ENCODE measurements around the gene SEC14L5. TPM values are rescaled to one million over a fixed set of nuclear protein-coding genes. Genes with fewer than 3 reads are reported as not detected.

SEC14L5 gene
- total RNA-seq, 1 donor from 2014 or later: under 0.01 TPM

DNA sequence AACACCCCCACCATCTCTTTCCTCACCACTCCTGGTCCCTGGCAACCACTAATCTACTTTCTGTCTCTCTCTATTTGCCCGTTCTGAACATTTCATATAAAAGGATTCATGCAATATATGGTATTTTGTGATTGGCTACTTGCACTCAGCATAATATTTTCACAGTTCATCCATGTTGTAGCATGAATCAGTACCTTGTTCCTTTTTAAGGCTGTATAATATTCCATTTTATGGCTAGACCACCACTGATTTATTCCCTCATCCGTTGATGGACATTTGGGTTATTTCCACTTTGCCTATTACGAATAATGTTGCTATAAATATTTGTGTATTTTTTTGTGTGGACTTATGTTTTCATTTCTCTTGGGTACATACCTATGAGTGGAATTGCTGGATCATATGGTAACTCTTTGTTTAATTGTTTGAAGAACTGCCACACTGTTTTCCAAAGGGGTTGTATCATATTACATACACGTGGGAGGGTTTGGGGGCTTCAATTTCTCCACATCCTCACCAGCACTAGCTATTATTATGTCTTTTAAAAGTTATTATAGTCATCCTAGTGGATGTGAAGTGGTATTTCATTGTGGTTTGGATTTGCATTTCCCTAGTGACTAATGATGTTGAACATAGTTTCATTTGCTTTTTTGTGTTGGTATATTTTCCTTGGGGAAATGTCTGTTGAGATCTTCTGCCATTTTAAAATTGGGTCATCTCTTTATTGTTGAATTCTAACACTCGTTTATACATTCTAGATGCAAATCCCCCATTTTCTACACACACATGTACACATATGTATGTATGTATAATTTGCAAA, 26.3 kb downstream of the SEC14L5 start:
- no peak for DNase-seq (ENCODE audit: low read depth in 2 of 2)

DNA sequence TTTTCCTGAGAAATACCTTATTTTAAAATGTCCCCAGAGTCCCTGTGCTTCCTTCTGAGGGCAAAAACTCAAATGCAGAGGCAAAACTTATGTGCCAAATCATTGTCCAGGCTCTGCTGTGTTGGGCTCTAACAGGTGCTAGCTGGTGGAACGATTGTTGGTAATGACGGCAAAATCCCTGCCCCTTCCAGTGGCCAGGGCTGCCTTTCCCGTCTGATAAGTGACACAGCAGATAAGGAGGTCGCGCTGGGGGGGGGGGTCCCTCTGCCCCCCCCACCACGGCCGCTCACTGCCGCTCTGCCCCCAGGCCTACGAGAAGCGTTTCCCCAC, 29.1 kb downstream of the SEC14L5 start:
- DNase-seq (ENCODE audit: low read depth in 2 of 2): no peak

DNA sequence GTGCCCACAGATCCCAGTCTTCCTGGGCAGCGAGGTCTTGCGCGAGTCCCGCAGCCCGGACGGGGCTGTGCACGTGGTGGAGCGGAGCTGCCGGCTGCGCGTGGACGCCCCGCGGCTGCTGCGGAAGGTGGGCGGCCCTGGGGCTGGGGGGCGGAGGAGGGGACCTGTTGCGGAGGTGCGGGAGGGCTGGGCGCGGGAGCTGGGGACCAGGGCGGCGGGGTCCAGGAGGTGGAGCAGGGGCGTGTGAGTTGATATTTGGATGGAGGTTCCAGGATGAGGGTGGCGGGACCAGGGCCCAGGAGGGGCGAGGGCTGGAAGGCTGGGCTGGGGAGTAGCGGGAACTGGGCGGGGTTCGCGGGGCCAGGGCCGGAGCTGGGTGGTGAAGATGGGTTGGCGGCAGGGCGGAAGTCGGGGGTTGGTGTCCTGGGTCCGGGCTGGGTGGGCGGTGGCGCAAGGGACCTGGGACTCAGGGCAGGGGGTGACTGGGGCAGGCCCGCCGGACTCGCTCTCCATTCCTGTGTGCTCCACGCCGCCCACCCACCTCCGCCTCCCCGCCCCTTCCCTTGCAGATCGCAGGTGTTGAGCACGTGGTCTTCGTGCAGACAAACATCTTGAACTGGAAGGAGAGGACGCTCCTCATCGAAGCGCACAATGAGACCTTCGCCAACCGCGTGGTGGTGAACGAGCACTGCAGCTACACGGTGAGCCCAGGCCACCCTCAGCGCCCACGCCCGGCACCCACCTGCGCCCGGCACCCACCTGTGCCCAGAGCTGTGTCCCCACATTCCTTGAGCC, 29.6 kb downstream of the SEC14L5 start:
- no peak for DNase-seq (ENCODE audit: low read depth in 2 of 2)

DNA sequence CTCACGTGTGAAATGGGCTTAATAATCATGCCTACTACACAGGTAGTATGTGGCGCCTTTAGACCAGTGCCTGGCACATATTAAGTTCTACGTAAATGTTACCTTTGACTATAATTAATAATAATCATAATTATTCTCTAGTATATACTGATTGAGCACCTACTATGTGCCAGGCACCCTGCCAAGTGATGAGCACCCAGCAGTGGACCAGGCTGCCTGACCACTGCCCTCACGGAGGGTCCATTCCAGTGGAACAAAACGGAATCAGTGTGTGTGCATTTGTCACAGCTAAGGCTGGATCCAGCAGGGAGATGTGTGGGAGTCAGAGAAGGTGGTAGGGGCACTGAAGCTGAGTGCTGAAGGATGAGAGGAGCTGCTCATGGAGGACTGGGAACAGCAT, 30.5 kb downstream of the SEC14L5 start:
- no peak for DNase-seq (ENCODE audit: low read depth in 2 of 2)

DNA sequence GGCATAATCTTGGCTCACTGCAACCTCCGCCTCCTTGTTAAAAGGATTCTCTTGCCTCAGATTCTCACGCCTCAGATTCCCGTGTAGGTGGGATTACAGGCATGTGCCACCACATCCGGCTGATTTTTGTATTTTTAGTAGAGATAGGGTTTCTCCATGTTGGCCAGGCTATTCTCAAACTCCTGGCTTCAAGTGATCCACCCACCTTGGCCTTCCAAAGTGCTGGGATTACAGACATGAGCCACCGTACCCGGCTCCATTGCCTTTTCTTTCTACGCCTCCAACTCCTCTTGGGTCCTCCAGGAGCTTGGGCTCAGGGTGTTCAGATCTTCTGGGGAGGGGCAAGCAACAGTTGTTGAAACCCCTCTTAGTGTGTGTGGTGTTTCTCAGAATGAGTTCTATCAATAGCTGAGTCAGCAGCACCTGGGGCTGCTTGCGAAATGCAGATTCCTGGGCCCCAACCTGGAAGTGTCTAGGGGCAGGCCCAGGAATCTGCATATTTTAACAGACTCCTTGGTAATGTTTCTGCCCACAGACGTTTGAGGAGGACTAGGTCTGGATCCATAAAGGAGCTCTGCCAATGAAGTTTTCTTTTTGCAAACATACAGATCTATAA, 31.4 kb downstream of the SEC14L5 start:
- DNase-seq (ENCODE audit: low read depth in 2 of 2): no peak

DNA sequence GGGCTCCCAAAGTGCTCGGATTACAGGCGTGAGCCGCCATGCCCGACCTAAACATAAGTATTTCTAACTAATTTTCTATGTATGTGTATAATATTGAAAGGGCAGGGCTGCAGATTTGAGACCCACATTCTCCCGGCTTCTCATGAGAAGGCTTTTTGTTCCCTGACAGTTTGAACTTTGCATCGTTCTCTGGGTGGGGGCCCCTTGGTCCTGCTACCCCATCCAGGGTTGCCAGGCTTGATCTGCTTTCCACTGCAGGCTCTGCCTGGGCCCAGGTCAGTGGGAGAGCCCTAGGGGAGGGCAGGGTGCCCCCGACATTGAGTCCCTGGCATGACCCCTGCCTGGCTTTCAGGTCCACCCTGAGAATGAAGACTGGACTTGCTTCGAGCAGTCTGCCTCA, 32.3 kb downstream of the SEC14L5 start:
- no peak for DNase-seq (ENCODE audit: low read depth in 2 of 2)

DNA sequence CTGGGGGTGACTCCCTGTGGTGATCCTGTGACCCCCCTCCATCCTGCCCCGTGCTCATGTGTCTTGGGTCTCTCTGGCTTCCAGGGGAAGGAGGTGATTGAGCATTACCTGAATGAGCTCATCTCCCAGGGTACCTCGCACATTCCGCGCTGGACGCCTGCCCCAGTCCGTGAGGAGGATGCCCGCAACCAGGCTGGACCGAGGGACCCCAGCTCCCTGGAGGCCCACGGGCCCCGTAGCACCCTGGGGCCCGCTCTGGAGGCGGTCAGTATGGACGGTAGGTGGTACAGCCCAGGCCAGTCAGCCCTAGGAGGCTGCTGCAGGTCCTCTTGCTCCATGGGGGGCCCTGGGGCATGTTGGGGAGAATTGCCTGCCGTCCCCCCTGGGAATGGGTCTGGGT, 33.6 kb downstream of the SEC14L5 start:
- DNase-seq (ENCODE audit: low read depth in 2 of 2): no peak

DNA sequence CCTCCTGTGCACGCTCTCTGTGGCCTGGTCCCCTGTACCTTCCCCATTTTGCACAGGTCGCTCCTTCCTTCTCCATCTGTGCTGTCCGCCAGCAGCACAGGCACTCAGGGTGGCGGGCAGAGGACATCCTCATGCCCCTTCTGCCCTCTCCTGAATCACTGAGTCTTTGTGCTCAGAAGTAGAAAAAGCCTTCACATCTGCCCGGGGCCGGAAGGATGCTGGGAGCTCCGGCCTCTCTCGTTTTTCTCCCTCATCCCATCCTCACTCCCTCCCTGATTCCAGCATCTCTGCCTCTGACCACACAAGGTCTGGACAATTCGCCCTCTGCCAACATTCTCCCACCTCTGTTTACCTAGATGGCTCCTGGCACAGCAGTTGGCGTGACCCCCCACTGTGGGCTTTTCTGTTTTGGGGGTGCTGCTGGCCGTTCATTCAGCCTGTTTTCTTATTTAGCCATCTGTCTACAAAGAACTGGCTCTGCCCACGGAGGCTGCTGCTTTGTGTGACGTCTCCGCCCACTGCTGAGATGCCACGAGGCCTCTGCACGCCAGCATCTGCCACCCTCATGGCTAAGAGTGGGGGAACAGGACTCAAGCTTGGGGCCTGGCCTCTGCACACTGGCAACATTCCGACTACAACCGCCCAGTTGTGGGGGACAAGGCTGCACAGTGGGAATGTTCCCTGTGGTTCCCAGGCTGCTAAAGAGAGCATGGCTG, 36.7 kb downstream of the SEC14L5 start:
- no peak for DNase-seq (ENCODE audit: low read depth in 2 of 2)

DNA sequence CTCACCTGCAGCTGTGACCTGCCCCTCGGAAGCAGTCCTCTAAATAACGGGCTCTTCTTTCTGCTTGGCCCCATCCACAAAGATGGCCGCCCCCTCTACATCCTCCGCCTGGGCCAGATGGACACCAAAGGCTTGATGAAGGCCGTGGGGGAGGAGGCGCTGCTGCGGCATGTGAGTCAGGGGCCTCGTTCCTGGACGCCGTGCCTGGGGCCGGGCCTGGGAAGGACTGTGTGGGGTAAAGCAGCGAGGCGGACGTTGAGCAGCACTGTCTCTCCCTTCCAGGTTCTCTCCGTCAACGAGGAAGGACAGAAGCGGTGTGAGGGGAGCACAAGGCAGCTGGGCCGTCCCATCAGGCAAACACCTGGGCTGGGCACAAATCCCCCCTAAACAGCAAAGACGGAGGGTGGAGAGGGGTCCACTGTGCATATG, 42.5 kb downstream of the SEC14L5 start:
- DNase-seq (ENCODE audit: low read depth in 2 of 2): no peak

DNA sequence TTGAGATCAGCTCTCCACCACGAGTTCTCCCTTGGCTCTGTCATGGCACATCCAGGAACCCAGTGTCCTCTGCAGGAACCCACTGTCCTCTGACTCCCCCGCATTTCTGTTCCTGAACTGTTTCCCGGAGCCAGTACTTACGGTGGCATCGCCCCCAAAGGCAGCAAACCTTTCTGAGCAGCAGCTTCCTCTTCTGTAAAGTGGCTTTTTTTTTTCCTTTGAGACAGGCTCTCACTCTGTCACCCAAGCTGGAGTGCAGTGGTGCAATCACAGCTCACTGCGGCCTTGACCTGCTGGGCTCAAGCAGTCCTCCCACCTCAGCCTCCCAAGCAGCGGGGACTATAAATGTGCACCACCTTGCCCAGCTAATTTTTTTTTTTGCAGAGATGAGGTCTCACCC, 43.4 kb downstream of the SEC14L5 start:
- no peak for DNase-seq (ENCODE audit: low read depth in 2 of 2)

DNA sequence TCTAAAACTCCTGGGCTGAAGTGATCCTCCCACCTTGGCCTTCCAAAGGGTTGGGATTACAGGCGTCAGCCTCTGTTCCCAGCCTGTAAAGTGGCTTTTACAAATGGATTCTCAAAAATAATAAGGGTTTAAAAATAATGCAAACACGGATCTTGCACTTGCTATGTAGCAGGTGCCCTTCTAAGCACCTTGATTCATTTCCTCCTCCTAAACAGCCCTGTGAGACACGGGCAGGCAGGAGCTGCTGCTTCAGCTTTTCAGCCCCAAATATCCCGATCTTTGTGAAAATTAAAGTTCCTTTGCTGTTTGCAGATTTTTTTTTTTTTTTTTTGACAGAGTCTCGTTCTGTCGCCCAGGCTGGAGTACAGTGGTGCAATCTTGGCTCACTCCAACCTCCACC, 43.9 kb downstream of the SEC14L5 start:
- DNase-seq (ENCODE audit: low read depth in 2 of 2): no peak

DNA sequence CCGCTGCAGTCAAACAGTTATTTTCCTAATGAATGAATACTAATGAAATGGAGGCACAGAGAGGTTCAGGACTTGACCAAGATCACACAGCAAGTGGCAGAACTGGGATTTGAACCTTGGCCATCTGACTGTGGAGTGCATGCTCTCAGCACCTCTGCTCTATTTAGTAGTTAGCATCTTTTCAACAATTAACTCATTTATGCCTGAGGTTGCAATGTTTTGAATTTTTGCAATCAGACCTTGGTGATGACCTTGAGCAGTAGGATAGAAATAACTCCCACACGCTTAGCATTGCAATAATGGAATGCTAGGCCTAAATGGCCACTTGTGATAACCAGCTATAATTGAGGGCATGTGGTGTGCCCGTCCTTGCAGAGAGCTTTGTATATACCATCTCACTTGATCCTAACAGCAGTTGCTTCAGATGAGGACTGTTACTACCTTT, 44.6 kb downstream of the SEC14L5 start:
- no peak for DNase-seq (ENCODE audit: low read depth in 2 of 2)

DNA sequence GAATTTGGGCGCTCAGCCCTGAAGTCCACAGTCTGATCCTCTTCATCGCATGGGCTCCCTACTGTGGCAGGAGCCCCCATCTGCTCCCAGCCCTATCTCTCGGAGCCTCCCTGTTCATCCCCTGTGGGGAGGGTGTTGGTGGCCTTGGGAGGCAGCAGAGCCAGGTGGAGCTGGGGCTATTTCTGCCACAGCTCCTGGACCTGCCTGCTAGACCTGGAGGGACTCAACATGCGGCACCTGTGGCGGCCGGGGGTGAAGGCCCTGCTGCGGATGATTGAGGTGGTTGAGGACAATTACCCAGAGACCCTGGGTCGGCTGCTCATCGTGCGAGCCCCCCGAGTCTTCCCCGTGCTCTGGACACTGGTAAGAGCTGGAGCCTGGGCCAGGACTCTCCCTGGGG, 45.1 kb downstream of the SEC14L5 start:
- no peak for DNase-seq (ENCODE audit: low read depth in 2 of 2)

DNA sequence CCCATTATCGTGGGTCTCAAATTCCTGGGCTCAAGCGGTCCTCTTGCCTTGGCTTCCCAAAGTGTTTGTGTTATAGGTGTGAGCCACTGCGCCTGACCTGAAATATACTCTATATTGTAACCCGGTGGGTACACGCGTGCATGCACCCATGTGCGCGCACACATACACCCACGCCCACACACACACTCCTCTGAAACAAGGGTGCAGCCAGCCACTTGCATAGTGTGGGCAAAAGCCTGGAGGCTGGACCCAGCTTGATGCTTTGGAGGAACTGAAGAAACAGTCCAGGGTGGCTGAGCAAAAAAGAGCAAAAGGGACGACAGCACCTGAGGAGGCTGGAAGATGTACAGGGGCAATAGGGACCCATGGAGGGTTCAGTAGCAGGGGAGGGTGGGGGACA, 45.7 kb downstream of the SEC14L5 start:
- no peak for DNase-seq (ENCODE audit: low read depth in 2 of 2)

DNA sequence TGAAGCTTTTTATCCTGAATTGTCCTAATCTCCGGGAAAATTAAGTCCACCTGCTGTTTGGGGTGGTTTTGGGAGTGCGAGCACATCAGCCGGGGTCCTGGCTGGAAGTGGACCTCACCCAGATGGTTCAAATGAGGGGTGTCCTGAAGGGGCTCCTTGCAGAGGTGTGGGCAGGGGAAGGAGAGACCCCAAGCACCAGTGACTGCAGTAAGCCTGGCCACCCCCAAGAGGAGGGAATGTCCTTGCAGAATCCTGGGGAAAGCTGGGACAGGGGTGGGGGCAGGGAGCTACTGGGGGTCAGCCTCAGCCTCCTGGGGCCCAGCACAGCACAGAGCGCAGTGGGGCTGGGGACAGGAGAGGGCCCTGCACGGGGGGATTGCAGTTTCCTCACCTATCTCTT, 46.2 kb downstream of the SEC14L5 start:
- no peak for DNase-seq (ENCODE audit: low read depth in 2 of 2)

DNA sequence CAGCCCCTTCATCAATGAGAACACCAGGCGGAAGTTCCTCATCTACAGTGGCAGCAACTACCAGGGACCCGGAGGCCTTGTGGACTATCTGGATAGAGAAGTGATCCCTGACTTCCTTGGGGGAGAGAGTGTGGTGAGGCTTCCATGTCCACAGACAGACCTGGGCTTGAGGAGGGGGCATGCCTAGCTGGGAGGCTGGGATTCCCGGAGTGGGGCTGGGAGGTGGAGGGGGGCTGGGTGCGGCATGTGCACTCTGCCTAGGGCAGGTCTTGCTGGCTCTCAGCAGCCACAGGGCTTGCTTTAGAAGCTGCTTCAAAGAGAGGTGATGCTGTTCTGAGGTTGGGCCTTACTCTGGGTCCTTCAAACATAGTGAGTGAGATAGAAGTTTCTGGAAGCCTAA, 47.8 kb downstream of the SEC14L5 start:
- DNase-seq (ENCODE audit: low read depth in 2 of 2): no peak

DNA sequence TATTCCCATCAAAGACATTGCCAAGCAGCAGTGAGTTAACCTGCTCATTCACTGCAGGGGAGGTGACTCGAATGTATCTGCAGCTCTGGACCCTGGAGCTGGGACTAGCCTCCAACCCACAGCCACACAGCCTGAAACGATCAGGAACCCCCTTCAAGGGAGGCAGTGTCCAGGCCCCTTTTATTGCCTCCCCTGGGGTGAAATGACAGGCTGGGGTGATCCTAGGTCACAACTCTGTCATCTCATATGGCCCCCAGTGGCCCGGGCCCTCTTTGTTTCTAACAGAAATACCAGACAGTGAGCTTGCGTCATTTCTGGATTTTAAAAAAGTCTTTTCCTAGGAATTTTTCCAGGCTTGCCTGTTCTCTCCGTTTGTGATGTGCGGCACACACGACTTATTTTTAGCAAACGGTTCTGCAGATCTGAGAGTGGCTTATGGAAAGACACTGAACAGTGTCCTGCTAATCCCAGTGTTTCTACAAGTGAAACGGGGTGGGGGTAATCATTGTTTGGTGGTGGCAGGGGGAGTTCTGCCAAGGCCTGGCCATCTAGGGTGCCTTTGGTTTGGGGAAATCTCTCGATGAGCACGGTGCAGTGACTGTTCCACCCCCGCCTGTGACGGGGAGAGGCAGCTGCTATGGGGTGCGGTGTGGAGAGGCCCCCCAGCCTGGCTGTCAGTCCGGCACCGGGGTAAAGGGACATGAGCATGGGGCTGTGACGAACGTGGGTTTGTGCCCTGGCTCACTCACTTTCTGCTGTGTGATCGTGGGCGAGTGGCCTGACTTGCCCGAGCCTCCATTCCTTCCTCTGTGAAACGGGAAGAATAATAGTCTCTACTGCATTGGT, 48.4 kb downstream of the SEC14L5 start:
- DNase-seq (ENCODE audit: low read depth in 2 of 2): no peak

DNA sequence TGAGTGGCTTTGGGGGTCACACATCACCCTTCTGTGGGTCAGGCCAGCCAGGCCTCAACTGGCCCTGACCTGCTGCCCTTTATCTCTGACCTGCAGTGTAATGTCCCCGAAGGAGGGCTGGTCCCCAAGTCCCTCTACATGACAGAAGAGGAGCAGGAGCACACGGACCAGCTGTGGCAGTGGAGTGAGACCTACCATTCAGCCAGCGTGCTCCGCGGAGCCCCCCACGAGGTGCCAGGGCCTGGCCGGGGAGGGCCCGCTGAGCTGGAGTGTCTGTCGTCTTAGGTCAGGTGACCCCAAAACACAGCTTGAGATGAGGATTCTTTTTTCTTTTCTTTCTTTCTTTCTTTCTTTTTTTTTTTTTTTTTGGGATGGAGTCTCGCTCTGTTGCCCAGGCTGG, 49.1 kb downstream of the SEC14L5 start:
- no peak for DNase-seq (ENCODE audit: low read depth in 2 of 2)

DNA sequence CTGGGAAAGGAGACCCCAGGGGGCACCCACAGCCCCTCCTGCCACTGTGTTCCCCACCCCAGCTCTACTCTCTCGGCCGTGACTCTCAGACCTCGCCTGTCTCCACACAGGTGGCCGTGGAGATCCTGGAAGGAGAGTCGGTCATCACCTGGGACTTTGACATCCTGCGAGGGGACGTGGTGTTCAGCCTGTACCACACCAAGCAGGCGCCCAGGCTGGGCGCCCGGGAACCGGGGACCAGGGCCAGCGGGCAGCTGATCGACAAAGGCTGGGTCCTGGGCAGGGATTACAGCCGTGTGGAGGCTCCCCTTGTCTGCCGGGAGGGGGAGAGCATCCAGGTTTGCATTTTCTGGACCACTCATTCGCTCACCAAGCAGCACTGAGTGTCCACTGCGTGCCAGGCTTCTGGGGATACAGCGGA, 50.2 kb downstream of the SEC14L5 start:
- no peak for DNase-seq (ENCODE audit: low read depth in 2 of 2)

DNA sequence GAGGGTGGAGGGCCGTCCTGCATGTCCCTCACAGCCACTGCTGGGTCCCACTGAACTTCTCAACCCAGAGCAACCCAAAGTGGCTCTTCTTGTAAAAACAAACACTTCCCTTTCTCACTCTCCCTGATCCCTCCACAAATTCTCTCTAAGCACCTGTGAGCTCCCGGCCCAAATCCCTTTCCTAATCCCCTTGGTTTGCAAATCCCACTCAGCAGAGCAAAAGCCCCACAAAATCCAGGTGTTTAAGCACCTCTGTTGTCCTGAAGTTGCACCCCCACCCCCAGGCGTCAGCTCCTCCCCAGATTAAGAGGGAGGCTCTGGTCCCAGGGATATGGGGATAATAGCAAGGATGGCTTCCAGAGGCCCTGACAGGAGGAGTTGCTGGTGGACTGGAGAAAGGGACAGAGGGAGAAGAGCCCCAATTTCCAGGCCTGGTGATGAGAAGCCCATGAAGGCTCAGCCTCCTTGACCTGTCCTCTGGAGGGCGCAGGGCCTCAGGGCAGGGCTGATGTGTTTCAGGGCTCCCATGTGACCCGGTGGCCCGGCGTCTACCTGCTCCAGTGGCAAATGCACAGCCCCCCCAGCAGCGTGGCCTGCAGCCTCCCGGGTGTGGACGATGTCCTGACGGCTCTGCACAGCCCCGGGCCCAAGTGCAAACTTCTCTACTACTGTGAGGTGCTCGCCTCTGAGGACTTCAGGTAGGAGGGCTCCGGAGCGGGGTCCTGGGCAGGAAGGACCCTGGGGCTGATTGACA, 52.6 kb downstream of the SEC14L5 start:
- no peak for DNase-seq (ENCODE audit: low read depth in 2 of 2)
